GM23338 (cell line): ENCODE data around the gene FOXR1.
A peak's percentile ranks its signal among the peaks of the same experiment; 100 is the strongest.

Experiments
- EZH2 ChIP-seq: fragments of 200-600 bp; sonication (generic); IDR thresholded peaks from one replicate; pipeline ENCODE4 v1.8.0; 2017; ENCODE audit warnings: antibody characterized with exemption, mild to moderate bottlenecking, low read depth; ENCODE audit not compliant: unreplicated experiment
- EZH2phosphoT487 ChIP-seq: fragments of 200-600 bp; sonication (generic); IDR thresholded peaks from one replicate; pipeline ENCODE4 v1.8.1; 2018; ENCODE audit warnings: antibody characterized with exemption; ENCODE audit not compliant: unreplicated experiment
- POLR2AphosphoS5 ChIP-seq: IDR thresholded peaks from 2 replicates; pipeline ENCODE4 v1.6.1; 2016; ENCODE audit warnings: antibody characterized with exemption, low read depth
- REST ChIP-seq: IDR thresholded peaks from one replicate; pipeline ENCODE4 v1.6.1; 2018; ENCODE audit warnings: antibody characterized with exemption; ENCODE audit not compliant: unreplicated experiment
- STAT1 ChIP-seq: IDR thresholded peaks from one replicate; pipeline ENCODE4 v1.6.1; 2016; ENCODE audit warnings: antibody characterized with exemption; ENCODE audit not compliant: unreplicated experiment
- TF ChIP-seq, protein P1 (sequence below), 2 experiments: fragments of 200-600 bp in 1 of 2; sonication (generic) in 1 of 2; conservative IDR thresholded peaks; 2 replicates each; pipeline versions ENCODE4 v1.5.1 to v1.6.1; 2016 to 2017; ENCODE audit warnings: antibody characterized with exemption in 2 of 2, low read depth in 2 of 2, mild to moderate bottlenecking in 2 of 2, moderate library complexity in 1 of 2

DNA sequence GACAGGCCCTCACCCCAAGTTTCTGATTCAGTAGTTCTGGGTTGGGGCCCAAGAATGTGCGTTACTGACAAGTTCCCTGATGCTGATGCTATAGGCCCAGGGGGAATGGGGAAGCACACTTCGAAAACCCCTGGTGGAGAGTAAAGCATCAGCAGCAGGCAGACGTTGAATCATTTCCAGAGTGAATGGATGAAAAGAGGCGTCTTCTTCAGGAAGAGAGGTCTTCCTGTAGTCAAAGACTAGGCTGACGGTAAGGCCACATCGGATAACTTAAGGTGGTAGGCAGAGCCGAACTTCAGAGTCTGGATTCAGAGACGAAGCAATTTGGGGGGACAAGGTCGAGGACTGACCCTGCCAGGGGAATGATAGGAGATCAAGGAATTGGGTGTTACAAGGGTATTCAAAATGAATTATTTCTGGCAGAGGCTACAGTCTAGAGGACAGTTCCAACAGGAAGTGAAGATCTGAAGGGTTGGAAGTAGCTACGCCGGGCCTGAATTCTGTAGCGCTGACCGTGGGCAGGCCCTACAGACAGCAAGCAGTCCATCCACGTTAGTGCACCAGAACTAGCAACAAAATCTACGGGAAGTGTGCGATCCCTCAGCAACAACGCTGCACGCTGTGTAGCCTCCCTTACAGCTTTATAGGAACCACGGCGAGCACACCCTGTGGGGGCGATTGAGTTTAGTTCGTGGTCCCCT lies 25.5 kb downstream of the FOXR1 start:
- TF ChIP-seq, protein P1, sequence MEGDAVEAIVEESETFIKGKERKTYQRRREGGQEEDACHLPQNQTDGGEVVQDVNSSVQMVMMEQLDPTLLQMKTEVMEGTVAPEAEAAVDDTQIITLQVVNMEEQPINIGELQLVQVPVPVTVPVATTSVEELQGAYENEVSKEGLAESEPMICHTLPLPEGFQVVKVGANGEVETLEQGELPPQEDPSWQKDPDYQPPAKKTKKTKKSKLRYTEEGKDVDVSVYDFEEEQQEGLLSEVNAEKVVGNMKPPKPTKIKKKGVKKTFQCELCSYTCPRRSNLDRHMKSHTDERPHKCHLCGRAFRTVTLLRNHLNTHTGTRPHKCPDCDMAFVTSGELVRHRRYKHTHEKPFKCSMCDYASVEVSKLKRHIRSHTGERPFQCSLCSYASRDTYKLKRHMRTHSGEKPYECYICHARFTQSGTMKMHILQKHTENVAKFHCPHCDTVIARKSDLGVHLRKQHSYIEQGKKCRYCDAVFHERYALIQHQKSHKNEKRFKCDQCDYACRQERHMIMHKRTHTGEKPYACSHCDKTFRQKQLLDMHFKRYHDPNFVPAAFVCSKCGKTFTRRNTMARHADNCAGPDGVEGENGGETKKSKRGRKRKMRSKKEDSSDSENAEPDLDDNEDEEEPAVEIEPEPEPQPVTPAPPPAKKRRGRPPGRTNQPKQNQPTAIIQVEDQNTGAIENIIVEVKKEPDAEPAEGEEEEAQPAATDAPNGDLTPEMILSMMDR (conservative IDR thresholded peaks at IDR 0.05; ENCODE audit: low read depth in 2 of 2): peak in 1 of 2 experiments; percentile 37; a peak in 2 of 4 replicates
- no peak for TF ChIP-seq REST
- no peak for TF ChIP-seq EZH2phosphoT487
- TF ChIP-seq STAT1: no peak
- TF ChIP-seq EZH2: no peak
- no peak for TF ChIP-seq POLR2AphosphoS5
